Measurements from ENCODE around the gene METTL16.

DNA sequence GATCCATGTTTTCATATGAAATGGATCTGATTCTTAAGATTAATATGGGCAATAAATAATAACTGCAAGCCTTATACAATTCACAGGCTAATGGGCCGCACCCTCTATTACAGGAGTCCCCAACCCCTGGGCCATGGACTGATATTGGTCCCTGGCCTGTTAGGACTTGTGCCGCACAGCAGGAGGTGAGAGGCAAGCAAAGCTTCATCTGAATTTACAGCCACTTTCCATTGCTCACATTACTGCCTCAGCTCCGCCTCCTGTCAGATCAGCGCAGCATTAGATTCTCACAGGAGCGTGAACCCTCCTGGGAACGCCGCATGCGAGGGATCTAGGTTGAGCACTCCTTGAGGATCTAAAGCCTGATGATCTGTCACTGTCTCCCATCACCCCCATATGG lies 26.8 kb downstream of the METTL16 start:
- TF ChIP-seq CTCF (optimal IDR thresholded peaks at IDR 0.05 in 1 of 3, IDR thresholded peaks at IDR 0.05 in 1 of 3, conservative IDR thresholded peaks at IDR 0.05 in 1 of 3; ENCODE audit: extremely low read depth in 1 of 3, insufficient read depth in 2 of 3, low read length in 3 of 3) (no peak), EZH2 (IDR thresholded peaks at IDR 0.05; ENCODE audit: low read length) (no peak)
